GM19467 (cell line): ENCODE measurements around the gene NFIX.

Experiments used
- ATAC-seq: cut with Tn5 transposase; IDR thresholded peaks from one replicate; pipeline ENCODE4 v1.9.1; 2021; ENCODE audit warnings: mild to moderate bottlenecking, moderate library complexity; ENCODE audit not compliant: unreplicated experiment

NFIX gene

DNA sequence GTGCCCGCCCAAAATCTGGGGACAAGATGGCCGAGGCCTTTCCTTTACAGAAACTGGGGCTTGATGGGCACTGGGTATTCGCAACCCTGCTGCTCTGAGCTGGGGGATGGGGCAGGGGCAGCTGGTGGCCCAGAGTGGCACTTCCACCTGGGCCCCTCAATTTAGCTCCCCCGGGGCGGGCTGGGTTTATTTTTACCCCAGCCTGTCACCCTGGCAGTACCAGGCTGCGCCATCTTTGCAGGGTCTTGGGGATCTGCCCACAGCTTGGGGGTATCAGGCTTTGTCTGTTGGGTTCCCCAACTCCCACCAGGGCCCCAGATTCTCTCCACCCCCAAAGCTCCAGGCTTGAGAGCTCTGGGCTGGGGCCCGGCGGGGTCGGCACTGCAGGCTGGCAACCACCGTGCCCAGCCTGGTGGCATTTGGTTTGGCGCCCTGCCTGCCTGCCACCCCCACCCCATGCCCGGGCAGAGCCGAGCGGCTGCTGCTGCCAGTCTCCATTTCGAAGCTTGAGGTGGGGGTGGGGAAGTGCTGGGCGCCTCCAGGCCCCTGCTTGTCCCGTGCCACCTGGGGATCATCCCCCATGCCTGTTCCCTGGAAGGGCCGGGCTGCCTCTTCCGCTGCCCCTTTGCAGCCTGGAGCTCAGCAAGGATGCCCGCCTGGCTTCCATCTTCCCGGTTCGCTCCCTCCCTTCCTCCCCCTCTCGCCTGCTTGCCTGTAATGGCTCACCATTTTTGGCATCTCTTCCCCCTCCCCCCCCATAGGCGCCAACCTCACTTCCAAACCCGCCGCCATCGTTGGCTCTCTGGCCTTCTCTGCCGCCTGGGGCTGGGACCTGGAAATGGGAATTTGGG is 11.4 kb downstream of the NFIX start:
- no peak for ATAC-seq

DNA sequence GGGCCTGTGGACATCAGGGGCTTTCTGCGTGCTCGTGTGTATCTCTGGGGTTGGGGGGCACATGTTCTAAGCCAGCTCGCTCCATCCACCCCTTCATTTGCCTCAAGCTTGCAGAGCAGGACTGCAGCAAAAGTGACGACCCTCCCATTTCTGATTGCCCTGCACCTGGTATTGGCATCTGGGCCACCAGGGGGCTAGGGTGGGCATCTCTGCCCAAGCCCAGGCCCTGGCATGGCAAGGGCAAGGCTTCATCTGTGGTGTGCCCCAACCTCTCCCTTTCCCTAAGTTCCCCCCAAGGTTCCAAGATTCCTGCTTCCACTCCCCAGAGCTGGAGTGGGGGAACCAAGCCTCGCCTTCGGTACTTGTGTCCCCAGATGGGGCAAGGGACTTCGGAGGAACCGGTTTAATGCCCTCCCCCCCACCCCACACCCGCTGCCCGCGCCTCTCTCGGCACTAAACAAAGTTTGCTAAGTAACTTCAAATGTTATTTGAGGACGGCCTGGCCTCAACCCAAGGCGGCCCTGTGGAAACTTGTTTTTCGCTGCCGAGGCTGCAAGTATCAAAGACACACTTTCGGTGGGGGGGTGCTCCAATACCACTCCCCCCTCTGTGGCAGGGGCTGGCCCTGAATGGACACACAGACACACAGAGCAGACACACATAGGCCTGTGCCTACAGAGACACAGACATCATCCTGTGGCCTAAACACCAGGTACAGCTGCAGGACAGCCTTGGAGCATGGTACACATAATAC is 12.2 kb downstream of the NFIX start:
- ATAC-seq, result no peak

DNA sequence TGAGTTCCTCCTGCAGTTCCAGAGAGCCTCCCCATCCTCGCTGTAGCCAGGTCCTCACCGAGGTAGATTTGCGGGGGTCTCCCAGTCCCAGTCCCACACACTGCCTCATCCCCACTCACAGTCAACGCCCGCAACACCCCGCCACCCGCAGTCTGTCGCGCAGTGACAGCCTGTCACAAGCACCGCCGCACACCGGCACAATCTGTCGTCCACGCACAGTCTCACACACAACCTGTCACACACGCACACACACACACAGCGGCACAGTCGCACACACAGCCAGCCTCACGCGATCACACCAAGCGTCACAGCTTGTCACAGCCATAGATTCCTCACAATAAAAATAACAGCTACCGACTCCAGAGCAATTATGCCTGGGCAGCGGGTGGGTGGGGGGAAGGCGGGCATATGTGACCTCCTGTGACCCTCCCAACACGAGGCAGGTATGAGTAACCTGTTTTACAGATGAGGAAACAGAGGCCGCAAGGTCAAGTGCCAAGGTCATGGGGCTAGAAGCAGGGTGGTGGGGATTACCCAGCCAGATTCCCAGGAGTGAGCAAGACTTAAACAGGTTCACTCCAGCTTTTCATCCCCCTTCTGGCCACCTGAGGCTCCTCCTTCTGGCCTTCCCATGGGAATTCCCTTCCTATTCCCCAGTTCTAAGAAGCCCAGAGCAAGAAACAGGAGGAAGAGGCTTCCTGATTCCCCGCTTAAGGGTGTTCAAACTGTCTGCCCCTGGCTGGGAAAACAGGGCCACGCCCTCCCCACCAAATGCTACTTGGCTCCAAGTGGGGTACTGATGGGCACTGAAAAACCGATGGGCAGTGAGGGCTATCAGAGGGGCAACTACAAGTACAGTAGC is 13.9 kb downstream of the NFIX start:
- ATAC-seq, result no peak

DNA sequence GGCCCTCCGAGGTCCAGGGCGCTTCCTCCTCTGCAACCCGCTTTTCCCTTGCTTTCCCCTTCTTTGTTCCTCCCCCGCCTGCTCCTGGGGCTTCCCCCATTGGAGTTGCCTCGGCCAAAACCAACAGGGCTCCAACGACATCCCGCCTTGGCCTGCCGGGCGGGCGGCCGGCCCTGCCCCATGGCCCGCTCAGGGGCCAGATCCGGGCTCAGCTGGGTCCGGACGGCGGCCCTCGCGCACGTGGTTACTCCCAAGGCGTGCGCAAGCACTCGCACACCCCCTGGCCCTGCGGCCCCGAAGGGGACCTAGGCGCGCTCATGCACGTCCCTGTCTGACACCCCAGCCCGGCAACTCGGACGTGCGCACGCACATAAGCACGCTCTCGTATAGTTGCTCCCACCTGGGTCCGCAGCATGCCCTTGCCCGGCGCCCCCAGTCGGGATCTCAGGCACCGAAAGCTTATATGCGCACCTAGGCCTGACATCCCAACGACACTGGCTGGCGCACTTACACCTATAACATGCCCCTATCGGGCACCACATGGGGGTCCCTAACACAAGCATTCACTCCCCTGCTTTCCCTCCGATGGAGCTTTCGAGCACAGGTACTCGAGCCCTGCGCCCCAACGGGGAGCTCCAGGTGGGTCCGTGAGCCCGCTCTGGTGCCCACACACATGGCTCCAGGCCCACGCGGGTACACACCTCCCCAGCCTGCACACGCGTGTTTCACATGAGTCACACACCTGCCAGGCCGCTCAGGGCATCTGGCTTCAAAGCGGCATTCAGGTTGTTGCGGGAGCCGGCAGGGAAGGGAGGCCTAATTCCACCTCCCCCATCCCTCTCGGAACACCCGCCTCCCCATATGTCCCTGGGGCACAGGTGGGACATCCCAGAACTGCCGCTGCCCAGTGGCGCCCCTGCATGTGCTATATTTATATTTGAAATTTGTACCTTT is 15.0 kb downstream of the NFIX start:
- ATAC-seq, result no peak

DNA sequence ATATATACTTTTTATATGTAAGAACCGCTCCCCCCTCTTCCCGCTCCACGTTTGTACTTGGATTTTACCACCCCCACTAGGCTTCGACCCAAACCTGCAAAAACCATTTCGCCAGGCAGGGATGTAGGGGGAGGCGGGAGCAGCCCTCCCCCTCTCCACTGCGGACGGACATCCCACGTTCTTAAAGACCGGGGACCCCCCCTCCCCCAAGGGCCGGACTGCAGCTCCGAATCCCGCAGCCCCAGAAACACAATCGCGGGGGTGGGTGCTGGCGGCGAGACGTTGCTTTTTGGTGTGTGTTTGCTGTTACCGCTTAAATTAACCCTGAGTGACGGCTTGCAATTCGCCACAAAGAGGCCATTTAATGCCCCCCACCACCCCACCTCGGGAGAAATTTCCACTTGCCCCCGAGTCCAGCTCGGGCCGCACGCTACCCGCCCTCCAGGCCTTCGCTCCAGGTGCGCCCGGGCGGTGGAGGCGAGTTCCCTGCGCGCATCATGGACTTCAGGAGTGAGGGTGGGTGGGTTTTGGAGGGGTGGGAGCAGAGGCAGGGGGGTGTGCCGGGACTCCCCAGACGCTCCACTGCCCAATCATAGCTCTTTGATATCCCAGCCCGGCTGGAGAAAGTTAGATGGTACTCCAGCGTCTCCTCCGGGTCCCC is 15.8 kb downstream of the NFIX start:
- no peak for ATAC-seq

DNA sequence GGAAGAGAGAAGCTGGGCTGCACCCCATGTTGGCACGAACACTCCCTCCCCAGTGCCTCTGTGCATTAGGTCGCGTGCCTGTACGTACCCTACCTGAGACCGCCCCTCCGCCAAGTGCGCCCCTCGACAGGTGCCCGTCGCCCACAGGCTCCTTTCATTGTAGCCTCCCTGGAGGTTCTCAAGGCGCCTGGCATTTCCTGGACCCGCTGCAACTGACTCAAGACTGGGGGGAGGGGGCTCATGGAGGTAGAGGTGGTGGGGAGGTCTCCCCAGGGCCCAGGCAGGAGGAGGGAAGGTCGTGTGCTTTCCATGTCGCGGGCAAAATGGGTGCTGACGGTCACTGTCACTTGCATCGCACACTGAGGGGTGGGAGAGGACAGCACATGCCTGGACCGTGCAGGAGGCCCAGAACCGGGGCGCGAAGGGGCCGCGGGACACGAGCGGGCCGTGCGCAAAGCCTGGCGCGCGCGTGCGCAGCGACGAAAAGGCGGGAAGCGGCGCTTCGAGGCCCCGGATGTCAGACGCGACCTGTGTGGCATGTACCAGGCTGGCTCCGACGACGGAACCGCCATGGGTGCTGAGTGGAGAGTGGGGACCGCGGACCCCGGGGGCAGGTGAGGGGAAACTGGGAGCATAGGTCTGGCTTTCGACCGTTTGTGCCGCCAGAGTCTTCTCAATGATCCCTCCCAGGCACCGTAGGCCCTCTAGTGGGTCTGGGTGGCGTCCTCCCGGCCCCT is 16.5 kb downstream of the NFIX start:
- no peak for ATAC-seq

DNA sequence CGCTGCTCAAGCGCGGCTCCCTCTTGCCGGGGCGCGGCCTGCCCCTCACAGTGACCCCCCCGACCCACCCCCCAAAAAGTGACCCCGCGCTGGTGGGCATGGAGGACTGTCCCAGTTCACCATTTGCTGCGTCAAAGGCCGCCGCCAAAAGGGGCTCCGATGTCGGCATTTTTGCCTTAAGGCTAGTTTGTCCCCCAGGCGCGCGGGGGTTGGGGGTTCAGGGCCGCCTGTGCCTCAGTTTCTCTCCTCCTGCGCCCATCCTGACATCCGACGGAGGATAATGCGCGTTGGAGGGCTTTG is 17.1 kb downstream of the NFIX start:
- no peak for ATAC-seq

DNA sequence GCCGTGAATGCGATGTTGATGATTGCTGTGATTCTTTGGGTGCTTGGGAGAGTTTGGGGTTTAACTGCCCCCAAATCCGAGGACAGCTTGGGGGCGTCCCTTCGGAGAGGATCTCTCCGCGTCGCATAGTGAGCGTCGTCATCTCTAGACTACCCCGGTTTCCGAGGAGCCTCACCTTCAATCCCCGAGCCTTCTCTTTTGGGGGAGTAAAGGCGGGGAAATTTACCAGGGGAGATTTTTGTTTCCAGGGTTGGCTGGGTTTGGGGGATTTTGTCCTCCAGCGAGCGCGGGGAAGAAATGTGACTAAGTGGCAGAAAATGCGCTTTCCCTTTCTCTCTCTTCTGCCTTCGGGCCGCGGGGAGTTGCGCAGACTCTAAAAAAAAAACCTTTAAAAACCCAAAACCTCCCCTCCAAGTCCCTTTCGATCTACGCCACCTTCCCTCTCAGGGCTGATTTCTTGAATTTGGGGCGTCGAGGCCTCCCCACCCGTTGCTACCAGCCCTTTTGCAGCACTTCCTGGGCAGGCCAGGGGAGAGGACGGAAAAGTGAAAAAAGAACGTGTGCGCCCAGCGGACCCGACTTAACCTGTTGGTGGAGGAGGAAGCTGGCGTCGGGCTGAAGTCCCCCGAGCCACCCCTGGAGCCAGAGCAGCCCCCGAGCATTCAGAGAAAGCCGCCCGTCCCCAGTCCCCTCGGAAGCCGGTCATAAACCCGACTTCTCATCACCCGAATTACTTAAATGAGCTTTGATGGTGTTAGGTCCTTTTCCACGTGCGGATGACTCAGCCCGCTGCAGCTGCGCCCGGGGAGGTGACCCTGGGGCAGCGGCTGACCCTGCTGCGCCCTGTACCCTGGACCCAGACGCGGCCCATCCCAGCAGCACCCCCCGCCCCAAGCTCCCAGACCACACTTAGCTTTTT is 17.7 kb downstream of the NFIX start:
- no peak for ATAC-seq

DNA sequence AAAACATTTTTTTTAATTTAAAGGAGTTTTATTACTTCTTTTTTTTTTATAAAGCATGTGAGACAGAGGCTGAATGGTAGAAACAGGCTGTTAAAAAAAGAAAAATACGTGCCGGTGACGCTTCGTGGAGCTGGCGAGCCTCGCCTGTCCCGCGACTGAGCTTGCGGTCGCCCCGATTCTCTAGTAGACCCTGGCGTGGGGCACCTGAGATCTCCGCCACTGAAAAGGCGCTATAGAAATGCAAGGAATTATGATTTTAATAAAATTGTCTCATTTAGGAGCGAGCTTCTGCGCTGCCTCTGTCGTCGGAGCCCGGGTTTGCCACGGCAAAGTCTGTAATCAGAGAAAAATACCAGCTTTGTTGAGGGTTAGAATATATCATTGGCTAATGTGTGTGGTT is 18.4 kb downstream of the NFIX start:
- no peak for ATAC-seq

DNA sequence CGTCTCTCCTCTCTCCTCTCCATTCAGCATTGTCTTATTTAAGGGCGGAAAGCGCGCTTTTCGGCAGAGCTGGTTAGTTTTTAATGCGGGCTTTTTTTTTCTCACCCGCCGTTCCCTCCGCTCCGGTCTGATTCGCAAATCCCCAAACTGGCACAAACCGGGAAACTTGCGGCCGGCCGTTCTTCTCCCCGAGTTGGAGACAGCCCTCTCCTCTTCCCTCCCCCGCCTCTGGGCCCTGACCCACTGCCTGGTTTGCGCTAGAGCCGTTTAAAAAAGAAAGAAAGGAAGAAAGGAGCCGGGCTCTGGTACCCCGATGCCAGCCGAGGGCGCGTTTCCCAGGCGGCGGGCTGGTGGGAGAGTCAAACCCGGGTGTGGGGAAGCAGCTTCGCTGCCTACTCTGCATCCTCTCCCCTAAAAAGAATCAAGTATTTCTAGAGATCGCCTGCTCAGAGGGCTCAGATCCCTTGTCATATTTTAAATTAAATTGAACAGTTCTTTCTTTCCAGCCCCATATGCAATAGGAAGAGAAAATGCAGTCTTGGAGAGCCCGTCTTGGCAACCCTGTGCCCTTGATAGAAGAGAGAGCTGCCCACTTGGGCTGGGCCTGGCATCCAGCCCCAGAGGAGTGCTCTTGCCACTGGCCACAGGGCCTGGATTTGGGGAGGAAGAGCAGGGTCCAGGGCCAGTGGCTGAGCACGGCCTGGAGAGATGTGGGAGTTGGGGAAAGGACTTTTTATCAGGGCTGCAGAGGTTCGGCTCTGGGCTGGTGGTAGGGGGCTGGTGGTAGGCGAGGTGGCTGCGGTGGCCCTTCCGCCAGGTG is 19.0 kb downstream of the NFIX start:
- no peak for ATAC-seq

DNA sequence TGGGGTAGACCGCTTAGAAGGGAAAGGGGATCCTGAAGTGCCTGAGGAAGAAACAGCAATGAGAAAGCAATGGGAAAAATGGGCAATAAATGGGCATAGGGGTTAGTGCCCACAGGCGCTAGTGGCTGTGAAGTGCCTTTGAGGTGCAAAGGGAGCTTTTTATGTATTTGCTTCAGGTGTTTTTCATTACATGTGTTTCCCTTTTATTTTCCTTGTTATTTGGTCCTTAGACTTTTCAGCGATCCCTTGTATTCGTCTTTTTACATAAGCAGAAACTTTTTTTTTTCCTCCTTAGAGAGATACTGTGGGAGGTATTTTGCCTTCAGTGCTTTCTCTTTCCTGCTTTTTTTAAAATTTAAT is 19.6 kb downstream of the NFIX start:
- no peak for ATAC-seq

DNA sequence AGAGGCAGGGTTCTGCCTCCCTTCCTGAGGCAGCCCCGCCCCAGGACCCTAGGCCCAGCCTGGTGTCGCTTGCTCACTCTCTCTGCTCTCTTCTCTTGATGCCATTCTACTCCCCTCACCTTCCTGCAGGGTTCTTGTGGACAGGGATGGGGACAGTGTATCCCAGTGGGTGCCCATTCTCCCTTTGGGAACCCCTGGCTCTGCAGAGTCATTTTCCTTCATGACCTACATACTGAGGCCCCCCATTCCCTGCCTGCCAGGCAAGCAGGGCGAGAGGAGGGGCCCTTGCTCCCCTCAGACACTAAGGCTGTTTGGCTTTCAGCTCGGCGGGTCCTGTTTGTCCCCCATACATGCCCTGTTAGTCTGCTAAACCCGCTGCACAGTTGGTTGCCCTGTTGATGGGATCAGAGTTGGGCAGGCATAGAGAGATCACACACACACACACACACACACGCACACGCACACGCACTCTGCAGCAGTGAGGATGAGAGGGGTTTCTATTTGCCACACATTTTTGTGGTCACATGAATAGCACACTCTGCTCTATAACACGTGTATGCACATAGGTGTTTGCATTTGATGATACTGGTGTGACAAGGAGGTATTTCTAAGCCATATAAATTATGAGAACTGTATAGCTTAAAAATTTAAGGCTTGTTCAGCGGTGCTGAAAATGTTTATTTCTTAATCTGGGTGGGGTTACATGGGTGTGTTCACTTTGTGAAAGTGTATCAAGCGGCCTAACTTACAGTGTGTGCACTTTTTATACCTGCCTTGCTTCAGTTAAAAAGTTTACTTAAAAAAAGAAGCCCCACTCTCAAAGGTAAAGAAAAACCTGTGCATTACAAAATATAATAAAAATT is 20.3 kb downstream of the NFIX start:
- no peak for ATAC-seq

DNA sequence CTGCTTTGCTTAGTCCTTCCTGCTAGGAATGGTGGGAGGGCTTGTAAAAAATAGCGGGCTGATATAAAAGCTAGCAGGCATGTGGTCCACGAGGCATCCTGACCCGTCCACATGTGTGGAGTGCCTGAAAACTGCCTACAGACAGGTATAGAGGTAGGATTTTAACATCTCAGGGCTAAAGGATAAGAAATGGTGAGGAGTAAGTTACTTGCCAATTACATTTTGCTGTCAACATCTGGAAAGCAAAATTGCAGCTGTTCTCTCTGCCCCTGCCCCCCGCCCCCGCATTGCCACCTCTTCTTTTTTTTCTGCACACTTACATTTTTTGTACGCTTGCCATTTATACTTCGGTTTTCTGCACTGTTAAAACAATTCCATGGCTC is 21.0 kb downstream of the NFIX start:
- ATAC-seq, result no peak

DNA sequence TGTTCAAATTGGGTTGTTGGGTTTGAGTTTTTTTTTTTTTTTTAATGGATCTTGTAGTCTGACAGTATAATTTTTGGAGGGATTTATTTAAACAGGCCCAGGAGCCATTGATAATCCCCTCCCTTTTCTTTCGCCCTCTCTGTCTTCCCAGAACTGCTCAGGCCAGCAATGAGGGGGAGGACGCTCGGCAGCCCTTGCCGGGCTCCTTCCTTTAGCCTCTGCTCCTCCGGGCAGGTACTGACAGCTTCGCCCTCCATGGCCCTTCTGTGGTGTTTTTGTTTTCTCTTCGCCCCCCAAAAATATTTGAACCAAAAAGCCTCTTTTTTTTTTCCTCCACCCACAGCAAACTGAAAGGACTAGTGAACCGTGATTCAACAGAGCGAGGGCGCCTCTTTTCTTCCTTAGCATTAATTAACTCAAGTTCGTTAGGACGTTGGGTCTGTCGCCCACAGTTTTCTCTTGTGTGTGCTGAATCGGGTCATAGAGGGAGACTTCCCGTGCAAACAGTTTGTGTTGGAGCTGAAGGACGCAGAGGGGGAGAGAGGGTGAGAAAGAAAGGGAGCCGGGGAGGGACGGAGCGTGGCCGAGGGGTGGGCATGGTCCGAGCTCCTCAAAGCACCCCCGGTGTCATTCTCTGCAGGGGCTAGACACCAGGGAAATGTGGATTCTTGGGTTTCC is 21.5 kb downstream of the NFIX start:
- no peak for ATAC-seq

DNA sequence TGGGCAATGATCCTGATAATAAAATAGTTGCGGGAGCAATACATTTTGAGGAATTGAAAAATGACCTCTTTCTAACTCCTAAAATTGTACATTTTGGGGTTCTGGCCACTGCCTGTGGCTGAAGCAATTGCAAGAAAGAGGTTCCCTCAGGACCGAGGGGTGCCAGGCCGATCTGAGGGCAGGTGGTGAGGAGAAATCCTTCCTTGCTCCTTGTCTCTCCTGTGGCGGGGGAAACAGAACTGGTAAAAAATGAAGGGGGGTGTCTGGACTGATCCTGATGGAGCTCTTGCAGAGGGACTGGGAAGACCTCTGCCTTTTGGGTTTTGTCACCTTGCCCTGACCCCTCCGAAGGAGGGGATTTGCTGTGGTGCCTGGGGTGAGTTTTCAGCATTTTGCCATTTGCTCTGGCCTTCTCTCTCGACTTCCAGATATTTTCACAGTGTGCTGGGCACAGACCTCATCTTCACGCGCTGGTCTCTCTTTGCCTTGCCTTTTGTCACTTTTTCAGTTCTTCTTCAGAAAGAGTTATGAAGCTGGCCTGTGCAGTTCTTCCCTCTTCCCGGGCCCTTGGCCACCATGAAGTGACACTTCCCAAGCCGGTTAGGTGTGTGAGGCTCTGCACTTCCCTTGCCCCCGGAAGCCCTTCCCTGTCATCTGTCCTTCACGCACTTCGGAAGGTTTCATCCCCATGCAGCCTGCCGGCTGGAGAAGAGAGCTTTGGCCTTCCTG is 22.2 kb downstream of the NFIX start:
- ATAC-seq, result no peak
